Fibroblast of peridontal ligament (primary cell): ENCODE data around the gene NTRK3.

ENCODE experiments used
- DNase-seq: peaks from one replicate; pipeline ENCODE4 v3.0.0-alpha.2; 2010; ENCODE audit errors: extremely low read depth

The NTRK3 gene

GRCh38 chr15:88257311-88258092 is 963 bp upstream of the NTRK3 start:
- no peak for DNase-seq

DNA sequence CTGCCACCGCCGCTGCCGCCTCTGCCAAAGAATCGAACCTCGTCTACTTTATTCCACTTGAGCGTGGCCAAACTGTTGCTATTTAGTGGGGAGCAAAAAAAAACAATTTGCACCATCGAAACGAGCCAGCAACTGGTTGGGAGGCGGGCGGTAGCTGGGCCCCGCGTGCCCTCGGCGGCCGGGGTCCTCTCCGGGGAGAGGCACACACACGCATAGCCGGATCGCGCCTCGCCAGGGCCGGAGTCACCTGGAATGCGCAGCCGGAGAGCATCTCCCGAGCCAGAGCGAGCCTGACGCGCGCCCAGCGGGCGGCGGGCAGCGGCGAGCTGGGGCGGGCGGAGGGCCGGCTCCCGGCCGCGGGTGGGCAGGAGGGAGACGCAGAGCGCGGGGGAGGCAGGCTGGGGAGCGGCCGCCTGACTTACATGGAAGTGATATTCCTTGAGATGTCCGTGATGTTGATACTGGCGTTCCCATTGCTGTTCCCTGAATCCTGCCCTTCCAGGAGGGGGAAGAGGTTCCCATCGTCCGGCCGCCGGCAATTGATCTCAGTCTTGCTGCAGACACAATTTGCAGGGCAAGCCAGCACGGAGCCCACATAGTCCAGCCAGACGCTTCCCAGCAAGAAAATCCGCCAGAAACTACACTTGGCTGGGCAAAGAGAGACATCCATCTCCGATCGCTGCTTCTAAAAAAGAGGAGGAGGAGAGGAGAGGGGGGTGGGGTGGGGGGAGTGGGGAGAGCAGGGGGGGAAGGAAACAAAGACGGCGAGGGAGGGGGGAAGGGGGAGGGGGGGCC is 858 bp downstream of the NTRK3 start:
- peak; percentile 12 for DNase-seq

GRCh38 chr15:88255087-88255483 is 1.5 kb downstream of the NTRK3 start:
- no peak for DNase-seq

DNA sequence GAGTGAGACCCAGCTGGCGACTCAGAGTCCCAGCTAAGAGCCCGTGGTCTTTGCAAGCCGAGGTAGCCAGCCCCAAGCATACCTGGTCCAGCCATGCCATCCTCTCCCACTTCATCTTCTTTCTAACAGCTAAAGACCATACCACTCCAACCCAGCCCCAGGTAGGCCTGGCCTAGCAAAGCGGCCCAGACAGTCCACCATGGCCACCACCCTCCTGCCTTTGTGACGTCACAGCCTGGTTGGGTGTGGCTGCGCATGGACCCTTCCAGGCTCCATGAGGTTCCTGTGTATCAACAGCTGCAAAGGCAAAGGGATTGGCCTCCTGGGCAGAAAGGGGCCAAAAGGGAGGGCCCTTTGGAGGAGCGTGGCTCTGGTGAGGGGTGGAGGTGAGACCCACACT is 4.1 kb downstream of the NTRK3 start:
- no peak for DNase-seq

- DNase-seq: no peak
Observed at GRCh38 chr15:88250826-88251225, 5.7 kb downstream of the NTRK3 start.

DNA sequence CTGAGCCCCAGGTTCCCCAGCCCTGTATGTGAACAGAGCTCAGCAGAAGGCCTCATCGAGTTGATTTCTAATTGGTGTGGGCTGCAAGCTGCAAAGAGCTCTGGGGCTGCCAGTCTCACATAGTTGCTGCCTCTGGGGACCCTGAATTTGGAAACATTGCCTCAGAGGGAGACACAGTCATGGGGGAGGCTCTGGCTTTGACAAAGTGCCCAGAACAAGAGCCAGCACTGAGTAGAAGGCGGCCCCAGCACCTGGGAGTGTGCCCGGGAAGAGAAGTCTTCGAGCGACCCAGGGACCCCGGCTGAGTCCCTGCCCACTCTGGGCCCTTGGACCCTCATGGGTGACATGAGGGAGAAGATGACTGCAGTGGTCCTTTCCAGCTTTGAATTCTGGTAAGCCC is 7.3 kb downstream of the NTRK3 start:
- no peak for DNase-seq

DNA sequence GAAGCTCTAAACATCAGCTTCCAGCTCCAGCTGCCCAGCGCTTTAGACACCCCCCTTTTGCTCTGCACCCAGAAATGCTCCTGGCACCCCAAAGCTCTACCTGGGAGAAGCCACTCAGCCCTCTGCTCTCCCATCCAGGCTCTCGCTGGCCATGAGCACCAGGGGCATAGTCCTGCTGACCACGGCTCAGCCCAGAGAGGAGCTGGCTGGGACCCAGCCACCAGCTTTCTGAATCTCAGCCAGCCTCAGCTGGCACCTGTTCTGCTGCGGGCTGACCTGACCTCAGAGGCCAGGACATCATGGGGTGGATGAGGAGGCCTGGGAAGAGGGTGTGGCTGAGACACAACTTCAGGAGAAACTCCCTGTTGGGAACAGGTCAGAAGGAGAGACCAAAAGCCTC is 8.6 kb downstream of the NTRK3 start:
- DNase-seq: no peak

DNA sequence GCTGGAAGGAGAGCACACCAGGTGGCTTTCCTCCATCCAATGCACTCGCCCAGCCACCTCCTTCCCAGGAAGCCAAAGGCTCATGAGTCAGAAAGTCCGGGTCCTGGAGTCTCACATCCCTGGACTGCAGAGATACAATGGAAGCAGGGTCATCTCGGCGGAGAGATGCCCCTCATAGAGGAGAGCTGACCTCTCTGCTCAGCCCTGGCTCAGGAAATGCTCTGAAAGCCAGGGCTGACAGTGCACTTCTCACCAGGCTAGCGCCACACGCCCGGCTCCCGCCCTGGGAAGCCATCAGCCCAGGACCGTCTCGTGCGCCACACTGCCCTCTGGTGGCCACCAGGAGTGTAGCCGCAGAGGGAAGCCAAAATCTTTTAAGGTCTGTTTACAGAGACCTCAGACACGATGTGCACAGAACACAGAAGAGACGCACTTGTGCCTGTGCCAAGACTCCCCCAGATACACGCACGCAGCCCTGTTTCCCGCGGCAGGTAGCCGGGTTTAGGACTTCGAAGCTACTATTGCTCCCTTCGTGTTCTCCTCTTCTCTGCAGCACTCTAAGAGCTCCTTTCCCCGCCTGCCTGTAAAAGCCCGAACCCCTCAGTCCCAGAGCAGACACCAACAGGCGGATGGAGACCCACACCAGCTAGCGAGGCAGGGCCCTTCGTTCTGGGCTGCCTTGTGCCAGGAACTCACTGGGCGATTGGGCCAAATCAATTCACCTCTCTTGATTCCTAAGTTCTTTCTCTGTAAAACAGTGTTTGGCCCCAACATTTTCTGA is 9.7 kb downstream of the NTRK3 start:
- DNase-seq: peak; percentile 59

DNA sequence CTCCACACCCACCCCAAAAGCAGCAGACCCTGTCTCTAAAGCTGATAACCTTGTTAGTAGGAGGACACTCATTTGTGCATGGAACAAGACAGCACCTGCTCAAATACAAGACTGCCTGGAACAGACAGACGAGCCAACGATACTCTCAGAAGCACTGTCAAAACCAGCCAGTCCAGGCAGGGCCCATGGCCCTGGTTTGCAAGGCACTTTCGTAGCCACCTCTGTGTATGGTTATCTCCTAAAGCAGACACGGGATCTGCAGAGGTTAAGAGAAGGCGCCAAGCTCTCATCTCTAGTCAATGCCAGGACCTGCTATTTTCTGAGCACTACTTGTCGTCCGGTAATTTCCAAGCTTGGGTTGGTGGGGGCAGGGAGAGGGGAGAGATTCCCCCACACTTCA is 10.5 kb downstream of the NTRK3 start:
- DNase-seq: no peak

- DNase-seq: peak; percentile 35
Observed at GRCh38 chr15:88243895-88244787, 12.4 kb downstream of the NTRK3 start.

DNA sequence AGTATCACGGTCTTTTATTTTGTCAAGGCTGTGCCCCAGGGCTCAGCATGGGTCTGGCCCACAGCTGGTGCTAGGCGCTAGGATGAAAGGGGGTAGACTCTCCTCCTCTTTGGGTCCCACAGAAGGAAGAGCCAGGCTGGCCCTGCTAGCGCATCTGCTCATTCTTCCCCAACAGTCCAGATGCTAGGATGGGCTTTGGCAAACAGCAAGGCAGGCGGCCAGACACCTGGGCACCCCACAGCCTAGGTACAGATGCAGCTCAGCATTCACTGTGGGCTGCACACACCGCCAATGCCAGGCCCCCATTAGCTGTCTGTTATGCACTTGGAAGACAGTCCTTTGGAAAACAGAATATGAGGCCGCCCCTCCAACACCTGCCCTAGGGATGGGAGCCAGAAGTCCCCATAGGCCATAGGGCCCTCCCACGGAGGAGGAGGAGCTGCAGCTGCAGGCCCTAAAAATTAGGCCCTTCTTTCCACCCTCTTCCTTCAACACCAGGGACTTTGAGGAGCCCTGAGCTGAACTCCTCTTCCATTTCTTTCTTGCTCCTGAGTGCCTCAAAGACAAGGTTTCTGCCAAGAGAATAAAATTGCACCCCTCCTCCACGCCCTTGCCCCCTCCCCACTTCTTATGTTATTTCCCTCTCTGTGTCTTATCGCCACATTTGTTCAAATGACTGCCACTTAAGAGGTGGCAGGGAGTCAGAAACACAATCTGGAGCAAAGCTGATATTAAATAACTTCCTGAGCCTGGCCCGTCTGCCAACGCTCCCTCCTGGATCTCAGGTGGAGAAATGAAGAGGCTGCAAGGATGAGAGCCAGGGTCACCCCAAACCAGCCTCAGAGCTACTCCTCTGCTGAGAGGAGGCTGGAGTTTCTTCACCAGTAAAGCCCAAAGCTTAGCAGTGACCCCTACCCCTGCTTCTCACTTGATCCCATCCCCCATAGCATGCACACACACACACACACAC is 13.7 kb downstream of the NTRK3 start:
- no peak for DNase-seq

DNA sequence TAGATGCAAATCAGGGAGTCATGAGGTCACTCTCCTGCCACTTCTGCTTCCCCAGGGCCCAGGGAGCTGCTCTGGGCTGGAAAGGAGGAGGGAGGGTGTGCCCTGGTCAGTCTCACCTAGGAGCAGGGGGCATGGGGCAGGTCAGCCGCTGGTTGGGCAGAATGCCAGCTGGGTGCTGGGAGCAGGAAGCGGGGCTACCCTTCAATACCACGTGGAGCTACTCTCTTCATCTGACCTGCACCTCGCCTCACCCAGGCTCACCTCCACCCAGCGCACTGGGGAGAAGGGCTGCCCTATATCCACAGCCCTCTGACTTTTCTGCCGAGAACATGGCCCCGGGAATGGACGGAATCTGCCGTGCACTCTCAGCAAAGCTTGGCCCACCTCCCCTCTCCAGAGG is 15.1 kb downstream of the NTRK3 start:
- DNase-seq: no peak

DNA sequence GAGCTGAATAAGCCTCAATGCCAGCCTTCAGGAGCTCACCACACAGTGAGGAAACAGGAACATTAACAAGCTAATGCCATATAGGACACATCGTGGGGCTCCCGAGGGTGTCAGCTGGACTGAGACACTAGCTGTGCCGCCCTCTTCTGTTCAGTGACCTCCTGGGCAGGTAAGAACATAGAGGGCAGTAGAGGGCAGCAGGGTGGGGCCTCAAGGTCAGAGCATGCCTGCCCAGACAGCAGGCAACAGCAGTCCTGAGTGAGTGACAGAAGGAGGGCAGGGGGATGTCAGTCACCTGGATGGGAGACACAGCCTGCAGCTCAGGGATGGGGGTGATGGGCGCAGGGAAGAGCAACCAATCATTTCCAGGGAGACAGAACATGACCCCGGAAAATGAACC is 15.5 kb downstream of the NTRK3 start:
- DNase-seq: no peak

DNA sequence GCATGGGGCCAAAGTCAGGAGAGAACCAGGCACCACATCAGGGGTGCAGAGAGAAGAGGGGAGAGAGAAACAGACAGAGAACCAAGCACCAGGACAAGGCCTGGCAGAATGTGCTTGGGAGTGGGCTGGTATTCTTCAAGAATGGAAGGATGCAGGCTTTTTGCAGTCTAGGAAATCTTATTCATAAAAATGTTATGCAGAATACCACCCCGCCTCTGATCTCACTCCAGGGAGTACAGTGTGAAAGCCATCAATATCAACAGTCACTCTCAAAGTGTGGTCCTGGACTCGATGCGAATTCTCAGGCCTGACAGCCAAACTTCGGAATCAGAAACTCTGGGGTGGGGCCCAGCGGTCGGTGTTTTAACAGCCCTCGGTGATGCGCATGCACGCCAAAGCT is 16.9 kb downstream of the NTRK3 start:
- DNase-seq: no peak

DNA sequence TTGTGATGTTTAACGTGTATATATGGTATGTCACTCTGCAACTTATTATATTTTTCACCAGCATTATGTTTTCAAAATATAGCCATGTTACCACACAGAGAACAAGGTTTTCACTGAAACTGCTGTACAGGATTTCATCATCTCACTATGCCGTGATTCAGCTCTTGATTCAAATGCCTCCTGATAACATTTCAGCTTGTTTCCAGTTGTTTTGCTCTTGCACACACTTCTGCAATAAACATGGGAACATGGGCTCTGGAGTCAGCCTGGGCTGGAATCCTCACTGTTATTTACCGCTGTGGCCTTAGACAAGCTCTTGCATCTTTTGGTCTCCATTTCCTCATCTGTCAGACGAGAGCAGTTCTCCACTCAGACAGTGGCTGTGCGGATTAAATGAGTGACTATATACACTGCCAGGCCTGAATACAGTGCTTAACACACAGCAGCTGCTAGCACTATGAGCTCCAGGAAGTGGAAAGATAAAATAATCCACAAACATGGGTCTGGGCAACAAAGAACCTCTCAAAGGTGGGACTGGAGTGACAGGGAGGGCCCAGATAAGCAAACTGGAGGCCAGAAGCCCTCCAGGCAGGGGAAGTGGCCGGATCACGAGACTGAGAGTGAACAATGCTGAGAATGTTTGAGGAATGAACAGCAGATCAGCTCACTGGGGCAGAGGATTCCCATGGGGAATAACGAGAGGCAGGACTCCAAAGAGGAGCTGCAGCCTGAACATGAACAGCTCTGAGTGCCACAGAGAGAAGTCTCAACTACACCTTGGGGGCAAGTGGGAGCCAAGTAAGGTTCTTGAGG is 17.7 kb downstream of the NTRK3 start:
- peak; percentile 47 for DNase-seq

DNA sequence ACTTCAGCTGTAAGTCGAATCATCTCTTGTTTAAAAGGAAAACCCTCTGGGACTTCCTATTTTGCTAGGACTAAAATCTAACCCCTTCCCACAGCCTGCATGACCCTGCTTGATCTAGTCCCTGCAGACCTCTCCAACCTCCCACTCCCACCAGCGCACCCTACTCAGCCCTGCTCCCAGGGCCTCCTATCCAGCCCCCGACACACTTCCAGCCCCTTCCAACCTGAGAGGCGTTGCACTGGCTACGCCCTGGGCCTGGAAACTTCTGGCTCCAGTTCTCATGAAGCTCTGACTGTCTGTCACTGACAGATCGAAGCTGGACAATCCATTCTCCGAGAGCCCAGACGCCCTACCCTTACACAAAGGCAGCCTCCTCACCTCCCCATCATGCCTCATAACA is 21.8 kb downstream of the NTRK3 start:
- no peak for DNase-seq

GRCh38 chr15:88233921-88234320 is 22.6 kb downstream of the NTRK3 start:
- no peak for DNase-seq

GRCh38 chr15:88232771-88233201 is 23.8 kb downstream of the NTRK3 start:
- no peak for DNase-seq

DNA sequence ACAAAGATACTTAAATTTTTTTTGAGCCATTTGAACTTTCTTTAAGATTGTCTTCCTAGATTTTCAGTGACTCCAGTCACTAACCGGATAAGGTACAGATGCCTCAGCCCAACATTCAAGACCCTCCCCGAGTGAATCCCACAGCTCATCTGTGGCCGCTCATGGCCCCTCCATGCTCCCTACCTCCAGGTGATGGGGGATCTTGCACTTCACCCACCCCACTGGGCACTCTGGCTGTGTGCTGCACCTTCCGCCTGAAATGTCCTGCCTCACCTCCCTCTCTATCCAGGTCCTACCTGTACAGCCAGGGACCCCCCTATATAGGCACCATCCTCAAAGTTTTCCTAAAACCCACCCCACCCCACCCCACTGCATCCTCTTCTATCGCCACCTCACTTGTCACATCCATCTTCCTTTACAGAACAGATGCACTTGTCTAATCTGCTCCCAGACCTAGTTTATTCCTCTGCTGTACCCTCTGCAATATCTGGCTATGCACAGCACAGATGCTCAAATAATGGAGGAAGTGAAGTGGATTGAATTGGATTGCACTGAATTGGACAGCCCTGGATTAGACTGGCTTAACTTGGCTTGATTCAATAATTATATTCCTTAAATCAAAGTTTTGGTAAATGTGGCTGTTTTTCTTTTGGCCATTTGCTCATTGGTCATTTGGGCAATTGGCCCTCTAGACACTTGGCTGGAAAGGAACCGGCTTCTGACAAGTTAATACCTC is 24.5 kb downstream of the NTRK3 start:
- no peak for DNase-seq
